HepG2 (cell line): ENCODE results near the gene ATAD3C. TPM values are rescaled to one million over a fixed set of nuclear protein-coding genes. Genes with fewer than 3 reads are reported as not detected.

Source experiments
- EED ChIP-seq: sonication (generic); formaldehyde crosslinking; IDR thresholded peaks from 2 replicates; pipeline ENCODE4 v1.5.0; 2020; ENCODE audit warnings: mild to moderate bottlenecking, missing genetic modification reagents
- NFRKB ChIP-seq: fragments of 450-650 bp; IDR thresholded peaks from 2 replicates; pipeline ENCODE4 v1.6.1; 2017
- NR3C1 ChIP-seq: sonication (generic); formaldehyde crosslinking; IDR thresholded peaks from 2 replicates; pipeline ENCODE4 v1.4.0; 2020; ENCODE audit warnings: missing genetic modification reagents
- PAX8 ChIP-seq: sonication (generic); formaldehyde crosslinking; IDR thresholded peaks from 2 replicates; pipeline ENCODE4 v1.8.0; 2022; ENCODE audit warnings: mild to moderate bottlenecking, missing genetic modification reagents, borderline replicate concordance
- POLR2AphosphoS5 ChIP-seq: IDR thresholded peaks from 2 replicates; pipeline ENCODE4 v1.6.1; 2012; ENCODE audit warnings: low read depth, low read length
- PRMT3 ChIP-seq: sonication (generic); formaldehyde crosslinking; IDR thresholded peaks from 2 replicates; pipeline ENCODE4 v1.8.1; 2022; ENCODE audit warnings: low read depth, mild to moderate bottlenecking, moderate library complexity, missing genetic modification reagents, borderline replicate concordance
- PRPF4 ChIP-seq: fragments of 200-400 bp; formaldehyde crosslinking; IDR thresholded peaks from 2 replicates; pipeline ENCODE4 v1.6.1; 2016; ENCODE audit warnings: low read length, low read depth; ENCODE audit not compliant: poor library complexity, severe bottlenecking
- REPIN1 ChIP-seq: sonication (generic); formaldehyde crosslinking; IDR thresholded peaks from 2 replicates; pipeline ENCODE4 v1.8.0; 2022; ENCODE audit warnings: missing genetic modification reagents, low read depth, mild to moderate bottlenecking, borderline replicate concordance
- RFXANK ChIP-seq: IDR thresholded peaks from 2 replicates; pipeline ENCODE4 v1.6.1; 2016
- TFAP4 ChIP-seq: sonication (generic); IDR thresholded peaks from 2 replicates; pipeline ENCODE4 v1.6.1; 2016; ENCODE audit warnings: low read depth, borderline replicate concordance
- ZFY ChIP-seq: sonication (generic); formaldehyde crosslinking; IDR thresholded peaks from 2 replicates; pipeline ENCODE4 v1.4.0; 2020; ENCODE audit warnings: missing genetic modification reagents
- ZIK1 ChIP-seq: sonication (generic); formaldehyde crosslinking; IDR thresholded peaks from 2 replicates; pipeline ENCODE4 v1.5.0; 2020; ENCODE audit warnings: mild to moderate bottlenecking, low read depth, missing genetic modification reagents, borderline replicate concordance
- ZMYM3 ChIP-seq: sonication (generic); formaldehyde crosslinking; IDR thresholded peaks from 2 replicates; pipeline ENCODE4 v1.5.1; 2020; ENCODE audit warnings: mild to moderate bottlenecking, missing genetic modification reagents
- ZNF292 ChIP-seq: sonication (generic); formaldehyde crosslinking; IDR thresholded peaks from 2 replicates; pipeline ENCODE4 v1.8.1; 2022; ENCODE audit warnings: mild to moderate bottlenecking, low read depth, missing genetic modification reagents, borderline replicate concordance
- ZNF670 ChIP-seq: sonication (generic); formaldehyde crosslinking; IDR thresholded peaks from 2 replicates; pipeline ENCODE4 v1.8.0; 2022; ENCODE audit warnings: mild to moderate bottlenecking, missing genetic modification reagents, borderline replicate concordance
- ZSCAN22 ChIP-seq: sonication (generic); formaldehyde crosslinking; IDR thresholded peaks from 2 replicates; pipeline ENCODE4 v1.4.0; 2020; ENCODE audit warnings: mild to moderate bottlenecking, missing genetic modification reagents
- ZZZ3 ChIP-seq: sonication (generic); formaldehyde crosslinking; IDR thresholded peaks from 2 replicates; pipeline ENCODE4 v1.4.0; 2020; ENCODE audit warnings: missing genetic modification reagents, mild to moderate bottlenecking, borderline replicate concordance
- polyA plus RNA-seq, 8 experiments: library from polyadenylated mRNA; depleted of rRNA in 3 of 8; stranded (reverse) in 7 of 8; unstranded in 1 of 8; fragments of >200 nt; fragmentation: Illumina TruSeq in 4 of 8; extraction: Trizol in 4 of 8; gene quantifications; 2 replicates each; pipeline versions ENCODE4 v1.2.1 to v1.2.3, GENCODE V29; 2011 to 2016; ENCODE audit warnings: low read depth in 4 of 8, missing spikeins in 1 of 8, mixed read lengths in 1 of 8; ENCODE audit not compliant: insufficient read depth in 1 of 8
- total RNA-seq, 5 experiments: library from RNA; depleted of rRNA; stranded (reverse); fragments of >200 nt; fragmentation: Illumina TruSeq; extraction: Trizol; gene quantifications; 2 replicates each; pipeline ENCODE4 v1.2.3, GENCODE V29; 2016; ENCODE audit warnings: low read depth in 1 of 5
- TF ChIP-seq, protein P1 (sequence below): sonication (generic); formaldehyde crosslinking; IDR thresholded peaks from 2 replicates; pipeline ENCODE4 v1.4.0; 2020; ENCODE audit warnings: mild to moderate bottlenecking, missing genetic modification reagents
- TF ChIP-seq, protein P2 (sequence below): sonication (generic); formaldehyde crosslinking; IDR thresholded peaks from 2 replicates; pipeline ENCODE4 v1.4.0; 2020; ENCODE audit warnings: missing genetic modification reagents

The ATAD3C gene
- total and polyA plus RNA-seq, 2 of the 13 experiments (the other 11 are each of a cell fraction or from before 2014, with no cell fraction given) = 2.4 to 3.2 TPM

GRCh38 chr1:1425753-1426495, 23.6 kb upstream of the ATAD3C start (continued):
- TF ChIP-seq PAX8 (no peak), NFRKB (no peak), ZFY (CRISPR knock-in tag) (peak; percentile 80), EED (CRISPR knock-in tag) (no peak), NR3C1 (CRISPR knock-in tag) (no peak), REPIN1 (CRISPR knock-in tag) (peak; percentile 65; the same call in 1 of the 2 replicates), ZSCAN22 (CRISPR knock-in tag) (no peak), PRPF4 (no peak), ZMYM3 (CRISPR knock-in tag) (peak; percentile 23; the same call in 1 of the 2 replicates), RFXANK (no peak), ZNF670 (CRISPR knock-in tag) (no peak), PRMT3 (no peak), TFAP4 (peak; percentile 24; the same call in 1 of the 2 replicates), ZZZ3 (CRISPR knock-in tag) (no peak), ZNF292 (peak; percentile 76), ZIK1 (no peak), POLR2AphosphoS5 (no peak; the same call in 1 of the 2 replicates)
- TF ChIP-seq, protein P1, sequence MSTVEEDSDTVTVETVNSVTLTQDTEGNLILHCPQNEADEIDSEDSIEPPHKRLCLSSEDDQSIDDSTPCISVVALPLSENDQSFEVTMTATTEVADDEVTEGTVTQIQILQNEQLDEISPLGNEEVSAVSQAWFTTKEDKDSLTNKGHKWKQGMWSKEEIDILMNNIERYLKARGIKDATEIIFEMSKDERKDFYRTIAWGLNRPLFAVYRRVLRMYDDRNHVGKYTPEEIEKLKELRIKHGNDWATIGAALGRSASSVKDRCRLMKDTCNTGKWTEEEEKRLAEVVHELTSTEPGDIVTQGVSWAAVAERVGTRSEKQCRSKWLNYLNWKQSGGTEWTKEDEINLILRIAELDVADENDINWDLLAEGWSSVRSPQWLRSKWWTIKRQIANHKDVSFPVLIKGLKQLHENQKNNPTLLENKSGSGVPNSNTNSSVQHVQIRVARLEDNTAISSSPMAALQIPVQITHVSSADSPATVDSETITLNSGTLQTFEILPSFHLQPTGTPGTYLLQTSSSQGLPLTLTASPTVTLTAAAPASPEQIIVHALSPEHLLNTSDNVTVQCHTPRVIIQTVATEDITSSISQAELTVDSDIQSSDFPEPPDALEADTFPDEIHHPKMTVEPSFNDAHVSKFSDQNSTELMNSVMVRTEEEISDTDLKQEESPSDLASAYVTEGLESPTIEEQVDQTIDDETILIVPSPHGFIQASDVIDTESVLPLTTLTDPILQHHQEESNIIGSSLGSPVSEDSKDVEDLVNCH (CRISPR knock-in tag) = no peak
- TF ChIP-seq, protein P2, sequence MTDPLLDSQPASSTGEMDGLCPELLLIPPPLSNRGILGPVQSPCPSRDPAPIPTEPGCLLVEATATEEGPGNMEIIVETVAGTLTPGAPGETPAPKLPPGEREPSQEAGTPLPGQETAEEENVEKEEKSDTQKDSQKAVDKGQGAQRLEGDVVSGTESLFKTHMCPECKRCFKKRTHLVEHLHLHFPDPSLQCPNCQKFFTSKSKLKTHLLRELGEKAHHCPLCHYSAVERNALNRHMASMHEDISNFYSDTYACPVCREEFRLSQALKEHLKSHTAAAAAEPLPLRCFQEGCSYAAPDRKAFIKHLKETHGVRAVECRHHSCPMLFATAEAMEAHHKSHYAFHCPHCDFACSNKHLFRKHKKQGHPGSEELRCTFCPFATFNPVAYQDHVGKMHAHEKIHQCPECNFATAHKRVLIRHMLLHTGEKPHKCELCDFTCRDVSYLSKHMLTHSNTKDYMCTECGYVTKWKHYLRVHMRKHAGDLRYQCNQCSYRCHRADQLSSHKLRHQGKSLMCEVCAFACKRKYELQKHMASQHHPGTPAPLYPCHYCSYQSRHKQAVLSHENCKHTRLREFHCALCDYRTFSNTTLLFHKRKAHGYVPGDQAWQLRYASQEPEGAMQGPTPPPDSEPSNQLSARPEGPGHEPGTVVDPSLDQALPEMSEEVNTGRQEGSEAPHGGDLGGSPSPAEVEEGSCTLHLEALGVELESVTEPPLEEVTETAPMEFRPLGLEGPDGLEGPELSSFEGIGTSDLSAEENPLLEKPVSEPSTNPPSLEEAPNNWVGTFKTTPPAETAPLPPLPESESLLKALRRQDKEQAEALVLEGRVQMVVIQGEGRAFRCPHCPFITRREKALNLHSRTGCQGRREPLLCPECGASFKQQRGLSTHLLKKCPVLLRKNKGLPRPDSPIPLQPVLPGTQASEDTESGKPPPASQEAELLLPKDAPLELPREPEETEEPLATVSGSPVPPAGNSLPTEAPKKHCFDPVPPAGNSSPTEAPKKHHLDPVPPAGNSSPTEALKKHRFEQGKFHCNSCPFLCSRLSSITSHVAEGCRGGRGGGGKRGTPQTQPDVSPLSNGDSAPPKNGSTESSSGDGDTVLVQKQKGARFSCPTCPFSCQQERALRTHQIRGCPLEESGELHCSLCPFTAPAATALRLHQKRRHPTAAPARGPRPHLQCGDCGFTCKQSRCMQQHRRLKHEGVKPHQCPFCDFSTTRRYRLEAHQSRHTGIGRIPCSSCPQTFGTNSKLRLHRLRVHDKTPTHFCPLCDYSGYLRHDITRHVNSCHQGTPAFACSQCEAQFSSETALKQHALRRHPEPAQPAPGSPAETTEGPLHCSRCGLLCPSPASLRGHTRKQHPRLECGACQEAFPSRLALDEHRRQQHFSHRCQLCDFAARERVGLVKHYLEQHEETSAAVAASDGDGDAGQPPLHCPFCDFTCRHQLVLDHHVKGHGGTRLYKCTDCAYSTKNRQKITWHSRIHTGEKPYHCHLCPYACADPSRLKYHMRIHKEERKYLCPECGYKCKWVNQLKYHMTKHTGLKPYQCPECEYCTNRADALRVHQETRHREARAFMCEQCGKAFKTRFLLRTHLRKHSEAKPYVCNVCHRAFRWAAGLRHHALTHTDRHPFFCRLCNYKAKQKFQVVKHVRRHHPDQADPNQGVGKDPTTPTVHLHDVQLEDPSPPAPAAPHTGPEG (CRISPR knock-in tag) = no peak
